NCI-H1417 (cell line): ENCODE results near the gene ADCY10.
"Not testable (repeated sequence)": the region's sequence is repeated elsewhere in the genome, so short reads cannot be mapped to it uniquely, and the experiment has no call there.

Experiments used
- DNase-seq, 3 experiments: peaks; one replicate each; lab custom pipeline; 2025; lab: John Stamatoyannopoulos, UW

ADCY10 gene

GRCh38 chr1:167856711-167857418 lies 57.1 kb downstream of the ADCY10 start:
- no peak for DNase-seq

GRCh38 chr1:167854184-167854583 lies 59.8 kb downstream of the ADCY10 start:
- DNase-seq, result no peak

GRCh38 chr1:167849666-167850065 lies 64.3 kb downstream of the ADCY10 start:
- no peak for DNase-seq

GRCh38 chr1:167842872-167843271 lies 71.1 kb downstream of the ADCY10 start:
- DNase-seq, result no peak

- no peak for DNase-seq
These were observed 72.4 kb downstream of the ADCY10 start for GRCh38 chr1:167841530-167841929.

- no peak for DNase-seq
These were observed 74.9 kb downstream of the ADCY10 start for GRCh38 chr1:167839009-167839408.

GRCh38 chr1:167837326-167837725 lies 76.6 kb downstream of the ADCY10 start:
- no peak for DNase-seq

- DNase-seq, result no peak
These were observed 77.7 kb downstream of the ADCY10 start for GRCh38 chr1:167836197-167836596.

- DNase-seq, result no peak
These were observed 80.0 kb downstream of the ADCY10 start for GRCh38 chr1:167833904-167834303.

GRCh38 chr1:167832693-167833092 lies 81.2 kb downstream of the ADCY10 start:
- no peak for DNase-seq

- not testable (repeated sequence) for DNase-seq
These were observed 83.3 kb downstream of the ADCY10 start for GRCh38 chr1:167830668-167831067.

GRCh38 chr1:167829868-167830267 lies 84.1 kb downstream of the ADCY10 start:
- DNase-seq, result peak in 2 of 3 experiments; percentile 16 to 22

GRCh38 chr1:167826127-167826526 lies 87.8 kb downstream of the ADCY10 start:
- no peak for DNase-seq

GRCh38 chr1:167825419-167826079 lies 88.4 kb downstream of the ADCY10 start:
- DNase-seq, result no peak

GRCh38 chr1:167824163-167824794 lies 89.7 kb downstream of the ADCY10 start:
- DNase-seq, result no peak

- peak in 1 of 3 experiments; percentile 59 for DNase-seq
These were observed 91.8 kb downstream of the ADCY10 start for GRCh38 chr1:167821969-167822685.

GRCh38 chr1:167821356-167821685 lies 92.6 kb downstream of the ADCY10 start:
- DNase-seq, result no peak

GRCh38 chr1:167820684-167821355 lies 93.1 kb downstream of the ADCY10 start:
- DNase-seq, result no peak

GRCh38 chr1:167819849-167820683 lies 93.9 kb downstream of the ADCY10 start:
- no peak for DNase-seq

- DNase-seq, result no peak
These were observed 98.3 kb downstream of the ADCY10 start for GRCh38 chr1:167815650-167816049.

GRCh38 chr1:167812972-167813371 lies 101.0 kb downstream of the ADCY10 start:
- DNase-seq, result no peak
